T-helper 1 cell treated with Interleukin-12 subunit alpha and Interleukin-12 subunit beta and Interleukin-4 antibody, amounts not matched to agents 30 μg/mL and 1 μg/mL, for 36 hours (primary cell): ENCODE measurements around the gene ATP6V0D1.

Experiments used
- H3K27ac Mint-ChIP-seq: one replicate; pipeline ENCODE4 v1.8.0; 2021; ENCODE audit warnings: mild to moderate bottlenecking, mixed read lengths
- H3K27me3 Mint-ChIP-seq: one replicate; pipeline ENCODE4 v1.8.0; 2021; ENCODE audit warnings: low read depth, mixed read lengths
- H3K36me3 Mint-ChIP-seq: one replicate; pipeline ENCODE4 v1.8.0; 2021; ENCODE audit warnings: low read depth, mixed read lengths
- H3K4me1 Mint-ChIP-seq: one replicate; pipeline ENCODE4 v1.8.0; 2021; ENCODE audit warnings: low read depth, mixed read lengths
- H3K4me3 Mint-ChIP-seq: one replicate; pipeline ENCODE4 v1.8.0; 2021; ENCODE audit warnings: mild to moderate bottlenecking, moderate library complexity, mixed read lengths
- H3K9me3 Mint-ChIP-seq: one replicate; pipeline ENCODE4 v1.8.0; 2021; ENCODE audit warnings: mixed read lengths

ATP6V0D1 gene

DNA sequence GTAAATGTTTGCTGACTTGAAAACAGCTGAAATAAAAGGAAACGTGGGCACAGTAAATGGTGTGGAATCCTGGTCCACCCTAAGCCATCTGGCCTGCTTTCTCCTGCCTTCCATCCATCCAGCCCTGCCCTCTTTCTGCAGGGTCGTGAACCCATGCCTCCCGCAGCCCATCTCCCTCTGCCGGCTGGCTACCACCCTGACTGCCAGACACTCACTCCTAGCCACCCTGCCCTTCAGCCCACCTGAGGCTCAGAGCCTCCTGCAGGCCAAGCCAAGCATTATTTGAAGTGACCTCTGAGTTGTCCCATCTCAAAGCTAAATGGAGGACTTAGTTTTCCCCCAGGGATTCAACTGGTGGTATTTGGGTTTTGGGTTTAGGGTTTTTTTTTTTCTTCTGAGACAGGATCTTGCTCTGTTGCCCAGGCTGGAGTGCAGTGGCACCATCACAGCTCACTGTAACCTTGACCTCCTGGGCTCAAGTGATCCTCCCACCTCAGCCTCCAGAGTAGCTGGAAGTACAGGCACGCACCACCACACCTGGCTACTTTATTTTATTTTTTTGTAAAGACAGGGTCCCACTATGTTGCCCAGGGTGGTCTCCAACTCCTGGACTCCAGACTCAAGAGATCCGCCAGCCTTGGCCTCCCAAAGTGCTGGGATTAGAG, 73.0 kb downstream of the ATP6V0D1 start:
- Mint-ChIP-seq H3K9me3 (no peaks in the 10 kb centered on the region), H3K27me3 (peaks cover 5% of the 10 kb centered on the region), H3K4me1 (no peaks in the 10 kb centered on the region), H3K27ac (no peak overlapping the region), H3K36me3 (no peaks in the 10 kb centered on the region), H3K4me3 (no peak overlapping the region)

DNA sequence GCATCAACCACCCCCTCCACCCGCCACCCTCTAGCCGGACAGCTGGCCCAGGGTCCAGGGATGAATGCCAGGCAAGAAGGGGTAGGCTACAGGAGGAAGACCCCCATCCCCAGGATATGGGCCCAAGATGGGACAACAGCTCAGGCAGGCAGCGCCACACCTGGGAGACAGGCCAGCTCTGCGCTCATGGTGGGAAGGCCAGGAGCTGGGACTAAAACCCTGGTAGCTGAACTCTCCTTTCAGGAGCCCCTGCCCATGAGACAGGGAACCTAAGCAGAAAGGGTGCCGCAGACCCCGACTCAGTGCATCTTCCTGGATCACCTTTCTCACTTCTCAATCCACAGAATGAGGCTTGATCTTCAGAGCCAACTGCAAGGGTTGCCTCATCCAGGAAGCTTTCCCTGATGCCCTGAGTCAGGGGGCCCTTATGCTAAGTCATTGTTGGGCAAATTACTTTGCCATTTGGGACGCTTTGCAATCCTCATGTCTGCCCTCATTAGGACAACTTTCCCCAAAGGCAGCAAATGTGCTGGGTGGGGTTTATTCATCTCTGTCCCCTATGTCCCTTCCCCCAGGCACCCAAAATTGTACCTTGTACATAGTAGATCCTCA, 73.7 kb downstream of the ATP6V0D1 start:
- Mint-ChIP-seq H3K9me3 (no peaks in the 10 kb centered on the region), H3K27me3 (peaks cover 5% of the 10 kb centered on the region), H3K4me3 (no peak overlapping the region), H3K27ac (no peak overlapping the region), H3K36me3 (no peaks in the 10 kb centered on the region), H3K4me1 (no peaks in the 10 kb centered on the region)

GRCh38 chr16:67406111-67406971, 74.6 kb downstream of the ATP6V0D1 start:
- H3K9me3 Mint-ChIP-seq: no peaks in the 10 kb centered on the region
- no peak overlapping the region for H3K4me3 Mint-ChIP-seq
- peaks cover 9% of the 10 kb centered on the region for H3K27me3 Mint-ChIP-seq
- H3K27ac Mint-ChIP-seq: no peak overlapping the region
- H3K4me1 Mint-ChIP-seq: no peaks in the 10 kb centered on the region
- no peaks in the 10 kb centered on the region for H3K36me3 Mint-ChIP-seq

DNA sequence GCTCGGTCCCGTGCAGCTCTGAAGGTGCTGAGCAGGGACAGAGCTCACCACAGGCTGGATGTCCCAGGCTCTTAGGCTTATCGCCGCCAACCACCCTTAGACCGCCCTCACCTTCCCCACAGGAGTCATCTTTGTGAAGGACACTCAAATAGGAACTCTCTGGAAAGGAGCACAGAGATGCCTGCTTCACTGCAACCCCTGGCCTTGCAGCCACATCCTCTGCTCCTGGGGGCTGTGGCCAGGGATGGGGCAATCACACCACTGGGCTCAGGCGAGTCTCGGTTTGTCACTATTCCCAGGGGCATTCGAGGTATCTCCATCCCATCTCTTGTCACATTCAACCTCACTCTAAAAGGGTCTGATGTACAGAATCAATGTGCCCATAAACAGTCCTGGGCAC, 75.6 kb downstream of the ATP6V0D1 start:
- H3K36me3 Mint-ChIP-seq: no peaks in the 10 kb centered on the region
- no peaks in the 10 kb centered on the region for H3K9me3 Mint-ChIP-seq
- peaks cover 8% of the 10 kb centered on the region for H3K27me3 Mint-ChIP-seq
- no peak overlapping the region for H3K27ac Mint-ChIP-seq
- no peak overlapping the region for H3K4me3 Mint-ChIP-seq
- H3K4me1 Mint-ChIP-seq: no peaks in the 10 kb centered on the region

DNA sequence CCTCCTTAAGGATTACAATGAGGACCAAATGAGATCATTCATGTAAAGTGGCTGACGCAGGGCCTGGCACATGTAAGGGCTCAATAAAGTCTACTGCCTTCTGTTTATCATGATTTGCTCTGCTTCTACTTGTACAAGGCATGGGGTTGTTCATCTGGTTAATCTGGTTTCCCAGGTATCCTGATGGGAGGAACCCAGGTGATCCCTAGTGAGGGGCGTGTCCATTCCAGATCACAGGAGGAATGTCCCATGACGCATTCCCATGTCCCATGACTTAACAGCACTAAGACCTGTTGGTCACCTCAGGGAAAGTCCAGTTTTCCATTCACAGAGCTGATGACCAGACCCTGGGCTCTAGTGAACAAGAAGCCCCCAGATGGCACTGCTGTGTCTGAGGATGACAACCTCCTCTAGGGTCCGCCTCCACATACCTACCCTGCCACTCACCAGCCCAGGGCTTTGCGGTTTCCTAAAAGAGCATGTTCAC, 76.2 kb downstream of the ATP6V0D1 start:
- no peaks in the 10 kb centered on the region for H3K9me3 Mint-ChIP-seq

DNA sequence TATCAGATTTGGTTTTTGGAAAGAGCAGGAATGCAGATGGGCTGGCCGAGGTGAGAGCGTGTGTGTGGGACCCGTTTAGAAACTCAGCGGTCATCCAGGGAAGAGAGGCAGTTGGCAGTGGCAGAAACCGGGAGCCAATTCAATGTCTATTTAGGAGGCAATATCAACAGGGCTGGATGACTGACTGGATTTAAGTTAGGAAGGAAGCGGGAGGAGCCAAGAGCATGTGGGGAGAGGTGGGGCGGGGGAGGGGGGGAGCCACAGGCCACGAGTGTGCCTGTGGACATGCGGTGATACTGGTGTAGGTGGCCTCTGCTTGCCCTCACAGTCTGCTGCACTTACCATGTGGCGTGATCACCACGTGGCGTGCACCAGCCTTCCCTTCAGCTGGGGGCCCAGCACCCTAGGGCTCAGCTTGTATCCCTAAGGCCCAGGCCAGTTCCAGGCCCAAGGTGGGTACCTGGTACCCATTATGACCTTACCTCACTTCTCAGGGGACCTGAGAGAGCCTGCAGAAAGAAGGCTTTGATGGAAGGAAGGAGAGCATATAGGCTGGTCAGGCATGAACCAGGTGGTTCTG, 76.9 kb downstream of the ATP6V0D1 start:
- Mint-ChIP-seq H3K9me3 (no peaks in the 10 kb centered on the region), H3K4me1 (no peaks in the 10 kb centered on the region), H3K4me3 (no peak overlapping the region), H3K27ac (no peak overlapping the region), H3K36me3 (no peaks in the 10 kb centered on the region), H3K27me3 (peaks cover 8% of the 10 kb centered on the region)

More for the DNA sequence above, 76.2 kb downstream of the ATP6V0D1 start:
- Mint-ChIP-seq H3K36me3 (no peaks in the 10 kb centered on the region), H3K27me3 (peaks cover 8% of the 10 kb centered on the region), H3K4me3 (no peak overlapping the region), H3K4me1 (no peaks in the 10 kb centered on the region), H3K27ac (no peak overlapping the region)

- Mint-ChIP-seq H3K36me3 (no peaks in the 10 kb centered on the region), H3K9me3 (no peaks in the 10 kb centered on the region), H3K27me3 (peaks cover 9% of the 10 kb centered on the region), H3K27ac (no peak overlapping the region), H3K4me1 (no peaks in the 10 kb centered on the region), H3K4me3 (no peak overlapping the region)
These were observed 80.1 kb downstream of the ATP6V0D1 start for GRCh38 chr16:67400901-67401300.

GRCh38 chr16:67399749-67400704, 80.9 kb downstream of the ATP6V0D1 start:
- Mint-ChIP-seq H3K27ac (no peak overlapping the region), H3K36me3 (no peaks in the 10 kb centered on the region), H3K9me3 (no peaks in the 10 kb centered on the region), H3K27me3 (peaks cover 16% of the 10 kb centered on the region), H3K4me1 (peaks cover 3% of the 10 kb centered on the region), H3K4me3 (no peak overlapping the region)

DNA sequence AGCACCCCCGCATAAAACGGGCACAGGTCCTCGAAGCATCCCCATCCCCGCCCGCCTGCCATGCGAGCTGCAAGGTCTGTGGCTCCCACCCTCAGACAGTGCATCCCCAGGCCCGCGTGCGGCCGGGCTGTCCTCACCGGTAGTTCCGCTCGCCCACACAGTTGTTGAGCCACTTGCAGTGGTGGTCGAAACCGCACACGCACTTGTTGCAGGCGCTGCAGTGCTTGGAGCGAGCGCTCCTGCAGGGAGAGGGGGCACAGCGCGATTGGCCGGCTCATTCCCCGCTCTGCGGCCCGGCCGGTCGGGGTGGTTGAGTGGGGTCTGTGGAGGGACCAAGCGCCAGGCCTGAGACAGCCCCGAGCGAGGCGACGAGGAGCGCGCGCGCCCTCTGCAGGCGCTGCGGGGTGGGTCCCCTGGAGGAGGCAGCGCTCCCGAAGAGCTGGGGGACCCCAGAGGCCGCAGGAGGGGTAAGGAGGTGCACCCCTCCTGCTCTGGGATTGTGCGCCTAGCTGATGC, 81.7 kb downstream of the ATP6V0D1 start:
- no peak overlapping the region for H3K4me3 Mint-ChIP-seq
- H3K9me3 Mint-ChIP-seq: no peaks in the 10 kb centered on the region
- no peak overlapping the region for H3K27ac Mint-ChIP-seq
- peaks cover 4% of the 10 kb centered on the region for H3K4me1 Mint-ChIP-seq
- no peaks in the 10 kb centered on the region for H3K36me3 Mint-ChIP-seq
- peaks cover 17% of the 10 kb centered on the region for H3K27me3 Mint-ChIP-seq

GRCh38 chr16:67398546-67399217, 82.3 kb downstream of the ATP6V0D1 start:
- Mint-ChIP-seq H3K4me3 (no peak overlapping the region), H3K27ac (no peak overlapping the region), H3K27me3 (peaks cover 23% of the 10 kb centered on the region), H3K9me3 (no peaks in the 10 kb centered on the region), H3K4me1 (peaks cover 8% of the 10 kb centered on the region), H3K36me3 (no peaks in the 10 kb centered on the region)

GRCh38 chr16:67397812-67398545, 83.0 kb downstream of the ATP6V0D1 start:
- Mint-ChIP-seq H3K27ac (no peak overlapping the region), H3K36me3 (no peaks in the 10 kb centered on the region), H3K4me3 (no peak overlapping the region), H3K27me3 (peaks cover 26% of the 10 kb centered on the region), H3K4me1 (peaks cover 8% of the 10 kb centered on the region), H3K9me3 (no peaks in the 10 kb centered on the region)

- H3K4me1 Mint-ChIP-seq: peaks cover 8% of the 10 kb centered on the region
- no peak overlapping the region for H3K4me3 Mint-ChIP-seq
- H3K27ac Mint-ChIP-seq: no peak overlapping the region
- H3K36me3 Mint-ChIP-seq: no peaks in the 10 kb centered on the region
- H3K9me3 Mint-ChIP-seq: no peaks in the 10 kb centered on the region
- H3K27me3 Mint-ChIP-seq: peaks cover 30% of the 10 kb centered on the region
These were observed 83.7 kb downstream of the ATP6V0D1 start for GRCh38 chr16:67397036-67397801.
